KMS-11 (cell line): ENCODE data around the gene TIFAB.
A peak's percentile ranks its signal among the peaks of the same experiment; 100 is the strongest.

ENCODE experiments used
- H2AFZ ChIP-seq: fragments of 200-600 bp; sonication (generic); 2 replicates; pipeline ENCODE4 v1.6.1; 2016; ENCODE audit warnings: antibody characterized with exemption, mixed run types, low read depth
- H3K27ac ChIP-seq: fragments of 200-600 bp; sonication (generic); 2 replicates; pipeline ENCODE4 v1.6.1; 2016; ENCODE audit warnings: mild to moderate bottlenecking, mixed run types
- H3K27me3 ChIP-seq: fragments of 200-600 bp; sonication (generic); 2 replicates; pipeline ENCODE4 v1.6.1; 2017; ENCODE audit warnings: mild to moderate bottlenecking, low read depth, mixed run types, moderate library complexity; ENCODE audit not compliant: insufficient read depth
- H3K36me3 ChIP-seq: fragments of 200-600 bp; sonication (generic); 2 replicates; pipeline ENCODE4 v1.6.1; 2017; ENCODE audit warnings: mild to moderate bottlenecking, mixed run types; ENCODE audit not compliant: insufficient read depth
- H3K4me1 ChIP-seq: fragments of 200-600 bp; sonication (generic); 2 replicates; pipeline ENCODE4 v1.6.1; 2016; ENCODE audit warnings: mild to moderate bottlenecking, low read depth, mixed run types; ENCODE audit not compliant: poor library complexity, severe bottlenecking
- H3K4me2 ChIP-seq: fragments of 200-600 bp; sonication (generic); 2 replicates; pipeline ENCODE4 v1.7.0; 2016; ENCODE audit warnings: mild to moderate bottlenecking, mixed run types
- H3K4me3 ChIP-seq: fragments of 200-600 bp; sonication (generic); IDR thresholded peaks from 2 replicates; pipeline ENCODE4 v1.6.1; 2017; ENCODE audit warnings: low read depth, low read length, mixed read lengths; ENCODE audit not compliant: insufficient read depth
- H3K79me2 ChIP-seq: fragments of 200-600 bp; sonication (generic); 2 replicates; pipeline ENCODE4 v1.6.1; 2016; ENCODE audit warnings: low read depth, mixed run types; ENCODE audit not compliant: insufficient read depth
- H3K9ac ChIP-seq: fragments of 200-600 bp; sonication (generic); 2 replicates; pipeline ENCODE4 v1.6.1; 2016; ENCODE audit warnings: mild to moderate bottlenecking, mixed run types
- H4K20me1 ChIP-seq: fragments of 200-600 bp; sonication (generic); 2 replicates; pipeline ENCODE4 v1.6.1; 2016; ENCODE audit warnings: mild to moderate bottlenecking, mixed run types; ENCODE audit not compliant: insufficient read depth
- TF ChIP-seq, protein P1 (sequence below): fragments of 200-600 bp; sonication (generic); conservative IDR thresholded peaks from 2 replicates; pipeline ENCODE4 v1.6.1; 2017; ENCODE audit warnings: low read depth, mild to moderate bottlenecking, antibody characterized with exemption, low read length, moderate library complexity, mixed read lengths

TIFAB gene

DNA sequence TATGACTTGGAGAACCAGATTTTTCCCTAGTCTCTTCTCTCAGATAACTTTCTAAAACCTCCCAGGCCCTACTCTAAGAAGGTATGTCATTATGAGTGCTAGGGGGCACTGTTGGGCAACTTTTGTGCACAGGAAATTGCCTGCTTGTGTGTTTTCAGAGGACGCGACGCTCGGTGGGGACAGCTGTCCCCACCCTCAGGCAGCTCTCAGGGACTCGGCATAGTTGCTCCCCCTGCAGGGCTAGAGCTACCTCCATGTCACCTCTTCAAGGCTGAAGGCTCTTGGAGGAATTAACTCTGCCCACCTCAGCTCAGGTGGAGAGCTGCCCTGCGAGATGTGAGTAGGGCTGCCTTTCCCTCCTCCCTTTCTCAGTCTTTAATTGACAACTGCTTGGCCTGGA is 10.2 kb upstream of the TIFAB start:
- H3K36me3 ChIP-seq: no peaks in the 10 kb centered on the region
- H3K4me3 ChIP-seq: no peak overlapping the region
- TF ChIP-seq, protein P1, sequence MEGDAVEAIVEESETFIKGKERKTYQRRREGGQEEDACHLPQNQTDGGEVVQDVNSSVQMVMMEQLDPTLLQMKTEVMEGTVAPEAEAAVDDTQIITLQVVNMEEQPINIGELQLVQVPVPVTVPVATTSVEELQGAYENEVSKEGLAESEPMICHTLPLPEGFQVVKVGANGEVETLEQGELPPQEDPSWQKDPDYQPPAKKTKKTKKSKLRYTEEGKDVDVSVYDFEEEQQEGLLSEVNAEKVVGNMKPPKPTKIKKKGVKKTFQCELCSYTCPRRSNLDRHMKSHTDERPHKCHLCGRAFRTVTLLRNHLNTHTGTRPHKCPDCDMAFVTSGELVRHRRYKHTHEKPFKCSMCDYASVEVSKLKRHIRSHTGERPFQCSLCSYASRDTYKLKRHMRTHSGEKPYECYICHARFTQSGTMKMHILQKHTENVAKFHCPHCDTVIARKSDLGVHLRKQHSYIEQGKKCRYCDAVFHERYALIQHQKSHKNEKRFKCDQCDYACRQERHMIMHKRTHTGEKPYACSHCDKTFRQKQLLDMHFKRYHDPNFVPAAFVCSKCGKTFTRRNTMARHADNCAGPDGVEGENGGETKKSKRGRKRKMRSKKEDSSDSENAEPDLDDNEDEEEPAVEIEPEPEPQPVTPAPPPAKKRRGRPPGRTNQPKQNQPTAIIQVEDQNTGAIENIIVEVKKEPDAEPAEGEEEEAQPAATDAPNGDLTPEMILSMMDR: peak; percentile 79
- no peaks in the 10 kb centered on the region for H4K20me1 ChIP-seq
- no peak overlapping the region for H3K27ac ChIP-seq
- no peak overlapping the region for H3K9ac ChIP-seq
- no peaks in the 10 kb centered on the region for H3K79me2 ChIP-seq
- H3K4me1 ChIP-seq: peaks cover 3% of the 10 kb centered on the region
- no peaks in the 10 kb centered on the region for H3K27me3 ChIP-seq
- H2AFZ ChIP-seq: peak overlapping the region; percentile 38
- H3K4me2 ChIP-seq: 0 out of 2 replicates have a peak overlapping the region, but pooled peaks have one; percentile 13

DNA sequence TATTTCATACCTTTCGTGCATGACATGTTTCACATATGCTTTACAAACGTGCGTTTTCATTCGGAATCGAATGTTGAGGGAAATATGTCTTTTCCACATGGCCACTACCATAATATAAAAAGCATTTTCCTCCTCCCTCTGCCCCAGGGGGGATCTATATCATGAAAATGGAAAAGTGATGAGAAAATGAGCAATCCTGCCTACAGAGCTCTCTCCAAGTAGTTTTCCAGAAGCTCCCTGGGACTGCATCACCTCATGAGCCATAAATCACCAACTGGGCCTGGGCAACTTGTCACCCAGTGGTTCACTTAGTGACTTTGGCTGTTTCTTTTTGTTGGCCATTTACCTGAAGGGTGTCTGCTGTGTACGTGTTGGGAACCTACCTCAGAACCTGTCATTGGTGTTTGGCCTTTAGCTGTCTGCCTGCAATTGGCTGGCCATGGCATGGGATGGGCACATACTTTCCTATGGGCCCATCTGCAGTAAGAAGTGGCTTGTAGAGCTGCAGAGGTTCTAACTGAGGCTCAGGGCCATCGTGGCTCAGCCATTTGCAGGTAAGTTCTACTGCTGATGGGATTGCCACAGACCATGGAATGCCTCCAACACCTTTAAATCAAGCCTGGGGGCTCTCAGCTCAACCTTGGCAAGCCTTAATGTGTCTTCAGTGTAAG is 9.5 kb upstream of the TIFAB start:
- Histone ChIP-seq H3K9ac (no peak overlapping the region), H3K4me2 (no peak overlapping the region), H3K4me3 (no peak overlapping the region), H3K36me3 (no peaks in the 10 kb centered on the region), H2AFZ (no peak overlapping the region), H4K20me1 (no peaks in the 10 kb centered on the region), H3K27me3 (no peaks in the 10 kb centered on the region), H3K4me1 (peaks cover 3% of the 10 kb centered on the region), H3K27ac (no peak overlapping the region), H3K79me2 (no peaks in the 10 kb centered on the region)
- TF ChIP-seq, protein P1: no peak

DNA sequence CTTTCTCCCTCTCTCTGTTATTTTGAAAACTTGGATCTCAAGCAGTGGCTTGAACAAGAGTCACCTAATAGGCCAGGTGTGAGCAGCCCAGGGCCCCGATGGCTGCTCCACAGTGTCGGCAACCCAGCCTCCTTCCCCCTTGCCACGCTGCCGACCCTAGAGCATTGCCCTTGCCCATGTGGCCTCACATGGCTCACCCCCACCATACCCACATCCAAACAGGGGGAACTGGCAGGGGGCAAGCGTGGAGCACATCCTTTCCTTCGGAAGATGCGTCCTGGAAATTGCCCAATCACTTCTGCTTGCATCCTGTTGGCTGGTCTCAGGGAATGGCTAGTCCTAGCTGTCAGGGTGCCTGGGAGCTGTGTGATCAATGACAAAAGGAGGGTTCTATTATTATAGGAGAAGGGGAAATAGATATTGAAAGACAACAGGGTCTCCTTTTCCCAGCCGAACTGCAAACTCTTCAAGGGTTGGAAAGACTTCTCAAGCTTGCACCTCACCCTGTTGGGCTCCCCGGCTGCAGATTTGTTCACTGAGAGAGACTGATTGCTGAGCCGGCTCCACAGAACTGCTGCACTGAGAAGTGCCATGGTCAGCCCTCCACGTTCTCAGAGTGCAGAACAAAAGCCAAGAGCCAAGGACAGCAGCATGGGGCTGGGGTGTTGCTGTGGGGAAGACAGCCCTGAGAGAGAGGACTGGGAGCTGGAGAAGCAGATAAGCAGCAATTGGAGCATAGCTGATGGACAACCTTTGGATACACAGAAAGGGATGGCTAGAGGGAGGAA is 8.3 kb upstream of the TIFAB start:
- H3K79me2 ChIP-seq: no peaks in the 10 kb centered on the region
- H3K27me3 ChIP-seq: no peaks in the 10 kb centered on the region
- H3K9ac ChIP-seq: no peak overlapping the region
- H3K36me3 ChIP-seq: no peaks in the 10 kb centered on the region
- no peak overlapping the region for H3K4me3 ChIP-seq
- no peaks in the 10 kb centered on the region for H4K20me1 ChIP-seq
- TF ChIP-seq, protein P1: no peak
- no peak overlapping the region for H3K4me2 ChIP-seq
- H2AFZ ChIP-seq: no peak overlapping the region
- H3K4me1 ChIP-seq: no peaks in the 10 kb centered on the region
- H3K27ac ChIP-seq: no peak overlapping the region

GRCh38 chr5:135458921-135459331 is 6.8 kb upstream of the TIFAB start:
- Histone ChIP-seq H3K36me3 (no peaks in the 10 kb centered on the region), H2AFZ (no peak overlapping the region), H3K79me2 (no peaks in the 10 kb centered on the region), H3K27me3 (no peaks in the 10 kb centered on the region), H3K4me3 (no peak overlapping the region), H4K20me1 (no peaks in the 10 kb centered on the region), H3K4me1 (no peaks in the 10 kb centered on the region), H3K4me2 (no peak overlapping the region), H3K27ac (no peak overlapping the region), H3K9ac (no peak overlapping the region)
- TF ChIP-seq, protein P1: no peak
